HepG2 (cell line): ENCODE data around the gene PHOSPHO2. TPM values are rescaled to one million over a fixed set of nuclear protein-coding genes. Genes with fewer than 3 reads are reported as not detected.

Experiments used
- FOXJ3 ChIP-seq: sonication (generic); formaldehyde crosslinking; IDR thresholded peaks from 2 replicates; pipeline ENCODE4 v1.4.0; 2020; ENCODE audit warnings: missing genetic modification reagents, mild to moderate bottlenecking, borderline replicate concordance
- GATAD1 ChIP-seq: IDR thresholded peaks from 2 replicates; pipeline ENCODE4 v1.6.1; 2016; ENCODE audit warnings: missing genetic modification reagents, missing compliant biosample characterization
- GZF1 ChIP-seq: sonication (generic); formaldehyde crosslinking; IDR thresholded peaks from 2 replicates; pipeline ENCODE4 v1.5.1; 2020; ENCODE audit warnings: mild to moderate bottlenecking, missing genetic modification reagents
- KLF15 ChIP-seq: sonication (generic); formaldehyde crosslinking; IDR thresholded peaks from 2 replicates; pipeline ENCODE4 v1.8.1; 2023; ENCODE audit warnings: borderline replicate concordance, mild to moderate bottlenecking, inconsistent platforms, missing genetic modification reagents, mixed read lengths
- MTA1 ChIP-seq: sonication (generic); formaldehyde crosslinking; IDR thresholded peaks from 2 replicates; pipeline ENCODE4 v1.4.0; 2020; ENCODE audit warnings: missing genetic modification reagents, mild to moderate bottlenecking, borderline replicate concordance
- NCOA2 ChIP-seq: sonication (generic); formaldehyde crosslinking; IDR thresholded peaks from 2 replicates; pipeline ENCODE4 v1.8.0; 2022; ENCODE audit warnings: inconsistent platforms
- NFE2 ChIP-seq: sonication (generic); formaldehyde crosslinking; IDR thresholded peaks from 2 replicates; pipeline ENCODE4 v1.4.0; 2020; ENCODE audit warnings: missing genetic modification reagents
- NFE2L1 ChIP-seq: sonication (generic); formaldehyde crosslinking; IDR thresholded peaks from 2 replicates; pipeline ENCODE4 v1.4.0; 2020; ENCODE audit warnings: missing genetic modification reagents, mild to moderate bottlenecking, borderline replicate concordance
- ONECUT2 ChIP-seq: sonication (generic); formaldehyde crosslinking; IDR thresholded peaks from 2 replicates; pipeline ENCODE4 v1.4.0; 2020; ENCODE audit warnings: missing genetic modification reagents
- PHF21A ChIP-seq: sonication (generic); formaldehyde crosslinking; IDR thresholded peaks from 2 replicates; pipeline ENCODE4 v1.5.0; 2020; ENCODE audit warnings: mild to moderate bottlenecking, missing genetic modification reagents
- SMC3 ChIP-seq: IDR thresholded peaks from 2 replicates; pipeline ENCODE4 v1.6.1; 2011; ENCODE audit warnings: low read length, improper control_type of control experiment
- SP5 ChIP-seq: IDR thresholded peaks from 2 replicates; pipeline ENCODE4 v1.6.1; 2016; ENCODE audit warnings: low read depth, borderline replicate concordance
- SRSF4 ChIP-seq: fragments of 200-400 bp; formaldehyde crosslinking; IDR thresholded peaks from one replicate; pipeline ENCODE4 v1.6.1; 2018; ENCODE audit warnings: mild to moderate bottlenecking, low read depth, low read length, moderate library complexity; ENCODE audit not compliant: poor library complexity, severe bottlenecking
- TOE1 ChIP-seq: sonication (generic); formaldehyde crosslinking; IDR thresholded peaks from 2 replicates; pipeline ENCODE4 v1.4.0; 2020; ENCODE audit warnings: mild to moderate bottlenecking, missing genetic modification reagents
- ZBTB20 ChIP-seq: sonication (generic); formaldehyde crosslinking; IDR thresholded peaks from 2 replicates; pipeline ENCODE4 v1.8.1; 2023; ENCODE audit warnings: missing genetic modification reagents, low read depth, mild to moderate bottlenecking, borderline replicate concordance
- ZC3H4 ChIP-seq: sonication (generic); formaldehyde crosslinking; IDR thresholded peaks from 2 replicates; pipeline ENCODE4 v1.4.0; 2020; ENCODE audit warnings: missing genetic modification reagents, borderline replicate concordance
- ZNF335 ChIP-seq: sonication (generic); formaldehyde crosslinking; IDR thresholded peaks from 2 replicates; pipeline ENCODE4 v1.4.0; 2020; ENCODE audit warnings: missing genetic modification reagents
- ZNF343 ChIP-seq: sonication (generic); formaldehyde crosslinking; IDR thresholded peaks from 2 replicates; pipeline ENCODE4 v1.4.0; 2020; ENCODE audit warnings: mild to moderate bottlenecking, missing genetic modification reagents
- ZNF543 ChIP-seq: sonication (generic); formaldehyde crosslinking; IDR thresholded peaks from 2 replicates; pipeline ENCODE4 v1.4.0; 2020; ENCODE audit warnings: mild to moderate bottlenecking, missing genetic modification reagents
- ZNF616 ChIP-seq: sonication (generic); formaldehyde crosslinking; IDR thresholded peaks from 2 replicates; pipeline ENCODE4 v1.5.0; 2020; ENCODE audit warnings: low read depth, mild to moderate bottlenecking, missing genetic modification reagents
- ZNF660 ChIP-seq: sonication (generic); formaldehyde crosslinking; IDR thresholded peaks from 2 replicates; pipeline ENCODE4 v1.5.1; 2020; ENCODE audit warnings: mild to moderate bottlenecking, low read depth, missing genetic modification reagents, borderline replicate concordance
- ZNF670 ChIP-seq: sonication (generic); formaldehyde crosslinking; IDR thresholded peaks from 2 replicates; pipeline ENCODE4 v1.8.0; 2022; ENCODE audit warnings: mild to moderate bottlenecking, missing genetic modification reagents, borderline replicate concordance
- ZNF768 ChIP-seq: sonication (generic); formaldehyde crosslinking; IDR thresholded peaks from 2 replicates; pipeline ENCODE4 v1.4.0; 2020; ENCODE audit warnings: missing genetic modification reagents
- polyA plus RNA-seq, 8 experiments: library from polyadenylated mRNA; depleted of rRNA in 3 of 8; stranded (reverse) in 7 of 8; unstranded in 1 of 8; fragments of >200 nt; fragmentation: Illumina TruSeq in 4 of 8; extraction: Trizol in 4 of 8; gene quantifications; 2 replicates each; pipeline versions ENCODE4 v1.2.1 to v1.2.3, GENCODE V29; 2011 to 2016; ENCODE audit warnings: low read depth in 4 of 8, missing spikeins in 1 of 8, mixed read lengths in 1 of 8; ENCODE audit not compliant: insufficient read depth in 1 of 8
- total RNA-seq, 5 experiments: library from RNA; depleted of rRNA; stranded (reverse); fragments of >200 nt; fragmentation: Illumina TruSeq; extraction: Trizol; gene quantifications; 2 replicates each; pipeline ENCODE4 v1.2.3, GENCODE V29; 2016; ENCODE audit warnings: low read depth in 1 of 5
- TF ChIP-seq, protein P1 (sequence below): sonication (generic); formaldehyde crosslinking; IDR thresholded peaks from 2 replicates; pipeline ENCODE4 v1.4.0; 2020; ENCODE audit warnings: mild to moderate bottlenecking, missing genetic modification reagents
- TF ChIP-seq, protein P2 (sequence below): IDR thresholded peaks from 2 replicates; pipeline ENCODE4 v1.6.1; 2016; ENCODE audit warnings: low read depth
- TF ChIP-seq, protein P3 (sequence below): sonication (generic); formaldehyde crosslinking; conservative IDR thresholded peaks from 2 replicates; pipeline ENCODE4 v1.5.0; 2020; ENCODE audit warnings: missing genetic modification reagents

PHOSPHO2 gene
- total and polyA plus RNA-seq, 2 of the 13 experiments (the other 11 are each of a cell fraction or from before 2014, with no cell fraction given): 6.1 to 11.4 TPM

DNA sequence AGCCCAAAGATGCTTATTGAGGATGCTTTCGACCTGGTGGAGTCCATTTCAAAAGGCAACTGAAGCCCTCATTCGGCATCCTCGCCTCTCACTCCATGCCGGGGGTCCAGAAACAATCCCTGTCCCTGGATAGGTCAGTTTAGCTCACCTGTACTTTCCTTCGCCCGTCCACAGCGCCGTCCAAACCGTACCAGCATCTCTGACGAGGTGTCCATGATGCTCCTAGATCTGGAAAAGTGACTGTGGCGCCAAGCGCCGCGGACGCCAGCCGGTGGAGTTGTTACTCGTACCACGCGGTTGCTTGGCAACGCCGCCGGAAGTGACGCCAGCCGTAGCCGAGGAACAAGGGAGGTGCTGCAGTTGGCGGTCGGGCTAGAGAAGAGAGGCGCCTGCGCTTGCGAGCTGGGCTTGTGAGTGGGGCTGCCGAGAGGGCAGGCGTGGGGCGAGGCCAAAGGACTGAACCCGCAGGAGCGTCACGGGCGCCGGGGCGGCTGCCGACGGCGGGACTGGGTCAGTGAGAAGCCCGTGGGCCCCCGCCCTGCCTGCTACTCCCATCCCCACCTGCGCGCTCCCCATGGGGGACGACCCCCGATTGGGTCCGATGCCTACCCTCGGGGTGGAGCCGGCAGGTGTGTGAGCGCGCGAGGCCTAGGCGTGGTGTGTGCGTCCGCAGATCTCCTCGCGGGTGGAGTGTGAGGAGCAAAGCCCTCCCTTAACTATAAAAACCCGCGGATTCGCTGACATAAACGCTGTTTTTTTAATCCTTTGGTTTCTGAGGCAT, at the start of gene PHOSPHO2, which contains the start of gene CFAP210 (continued):
- no peak; the same call in 1 of the 2 replicates for TF ChIP-seq SP5 (CRISPR knock-in tag)
- TF ChIP-seq SRSF4: no peak
- TF ChIP-seq ONECUT2 (CRISPR knock-in tag): peak; percentile 33; the same call in 1 of the 2 replicates
- TF ChIP-seq PHF21A: peak; percentile 81; the same call in 1 of the 2 replicates
- TF ChIP-seq, protein P1, sequence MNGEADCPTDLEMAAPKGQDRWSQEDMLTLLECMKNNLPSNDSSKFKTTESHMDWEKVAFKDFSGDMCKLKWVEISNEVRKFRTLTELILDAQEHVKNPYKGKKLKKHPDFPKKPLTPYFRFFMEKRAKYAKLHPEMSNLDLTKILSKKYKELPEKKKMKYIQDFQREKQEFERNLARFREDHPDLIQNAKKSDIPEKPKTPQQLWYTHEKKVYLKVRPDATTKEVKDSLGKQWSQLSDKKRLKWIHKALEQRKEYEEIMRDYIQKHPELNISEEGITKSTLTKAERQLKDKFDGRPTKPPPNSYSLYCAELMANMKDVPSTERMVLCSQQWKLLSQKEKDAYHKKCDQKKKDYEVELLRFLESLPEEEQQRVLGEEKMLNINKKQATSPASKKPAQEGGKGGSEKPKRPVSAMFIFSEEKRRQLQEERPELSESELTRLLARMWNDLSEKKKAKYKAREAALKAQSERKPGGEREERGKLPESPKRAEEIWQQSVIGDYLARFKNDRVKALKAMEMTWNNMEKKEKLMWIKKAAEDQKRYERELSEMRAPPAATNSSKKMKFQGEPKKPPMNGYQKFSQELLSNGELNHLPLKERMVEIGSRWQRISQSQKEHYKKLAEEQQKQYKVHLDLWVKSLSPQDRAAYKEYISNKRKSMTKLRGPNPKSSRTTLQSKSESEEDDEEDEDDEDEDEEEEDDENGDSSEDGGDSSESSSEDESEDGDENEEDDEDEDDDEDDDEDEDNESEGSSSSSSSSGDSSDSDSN (CRISPR knock-in tag): peak; percentile 93
- TF ChIP-seq ZNF335 (CRISPR knock-in tag): peak; percentile 58; the same call in 1 of the 2 replicates
- peak; percentile 97 for TF ChIP-seq ZNF670 (CRISPR knock-in tag)
- TF ChIP-seq GATAD1 (CRISPR knock-in tag): peak; percentile 88
- peak; percentile 84 for TF ChIP-seq GZF1 (CRISPR knock-in tag)
- 0 out of 2 replicates have a peak, but pooled peaks have one; percentile 21 for TF ChIP-seq ZNF616 (CRISPR knock-in tag)
- TF ChIP-seq ZC3H4 (CRISPR knock-in tag): no peak
- TF ChIP-seq NCOA2: no peak
- peak; percentile 88 for TF ChIP-seq FOXJ3
- TF ChIP-seq ZNF660 (CRISPR knock-in tag): 0 out of 2 replicates have a peak, but pooled peaks have one; percentile 73
- TF ChIP-seq ZNF343 (CRISPR knock-in tag): no peak; the same call in 1 of the 2 replicates
- TF ChIP-seq KLF15: peak; percentile 97
- TF ChIP-seq NFE2L1: peak; percentile 18; the same call in 1 of the 2 replicates
- TF ChIP-seq ZNF543: peak; percentile 82
- TF ChIP-seq, protein P2, sequence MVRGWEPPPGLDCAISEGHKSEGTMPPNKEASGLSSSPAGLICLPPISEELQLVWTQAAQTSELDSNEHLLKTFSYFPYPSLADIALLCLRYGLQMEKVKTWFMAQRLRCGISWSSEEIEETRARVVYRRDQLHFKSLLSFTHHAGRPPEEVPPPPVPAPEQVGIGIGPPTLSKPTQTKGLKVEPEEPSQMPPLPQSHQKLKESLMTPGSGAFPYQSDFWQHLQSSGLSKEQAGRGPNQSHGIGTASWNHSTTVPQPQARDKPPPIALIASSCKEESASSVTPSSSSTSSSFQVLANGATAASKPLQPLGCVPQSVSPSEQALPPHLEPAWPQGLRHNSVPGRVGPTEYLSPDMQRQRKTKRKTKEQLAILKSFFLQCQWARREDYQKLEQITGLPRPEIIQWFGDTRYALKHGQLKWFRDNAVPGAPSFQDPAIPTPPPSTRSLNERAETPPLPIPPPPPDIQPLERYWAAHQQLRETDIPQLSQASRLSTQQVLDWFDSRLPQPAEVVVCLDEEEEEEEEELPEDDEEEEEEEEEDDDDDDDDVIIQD (CRISPR knock-in tag): peak; percentile 64
- peak; percentile 96 for TF ChIP-seq MTA1 (CRISPR knock-in tag)
- no peak for TF ChIP-seq NFE2 (CRISPR knock-in tag)
- TF ChIP-seq, protein P3, sequence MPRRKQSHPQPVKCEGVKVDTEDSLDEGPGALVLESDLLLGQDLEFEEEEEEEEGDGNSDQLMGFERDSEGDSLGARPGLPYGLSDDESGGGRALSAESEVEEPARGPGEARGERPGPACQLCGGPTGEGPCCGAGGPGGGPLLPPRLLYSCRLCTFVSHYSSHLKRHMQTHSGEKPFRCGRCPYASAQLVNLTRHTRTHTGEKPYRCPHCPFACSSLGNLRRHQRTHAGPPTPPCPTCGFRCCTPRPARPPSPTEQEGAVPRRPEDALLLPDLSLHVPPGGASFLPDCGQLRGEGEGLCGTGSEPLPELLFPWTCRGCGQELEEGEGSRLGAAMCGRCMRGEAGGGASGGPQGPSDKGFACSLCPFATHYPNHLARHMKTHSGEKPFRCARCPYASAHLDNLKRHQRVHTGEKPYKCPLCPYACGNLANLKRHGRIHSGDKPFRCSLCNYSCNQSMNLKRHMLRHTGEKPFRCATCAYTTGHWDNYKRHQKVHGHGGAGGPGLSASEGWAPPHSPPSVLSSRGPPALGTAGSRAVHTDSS (CRISPR knock-in tag): no peak
- peak; percentile 71; the same call in 1 of the 2 replicates for TF ChIP-seq ZNF768
- peak; percentile 7; the same call in 1 of the 2 replicates for TF ChIP-seq SMC3
- TF ChIP-seq ZBTB20 (CRISPR knock-in tag): no peak
- TF ChIP-seq TOE1 (CRISPR knock-in tag): peak; percentile 86
